K562 treated with DMSO at 1 percent for 48 hours (cell line): ENCODE data around the gene VPS45. TPM values are rescaled to one million over a fixed set of nuclear protein-coding genes. Genes with fewer than 3 reads are reported as not detected.

Experiments used
- total RNA-seq: library from RNA; unstranded; fragments of 300-600 nt; gene quantifications from 2 replicates; pipeline ENCODE4 v1.2.3, GENCODE V29; 2022; ENCODE audit warnings: low replicate concordance; ENCODE audit errors: extremely low read depth

The VPS45 gene
- not detected in 2 replicates for total RNA-seq

GRCh38 chr1:150067184-150068108 lies at the start of gene VPS45:
TSS of gene VPS45 (plus strand) at chr1:150067776. CDS start at chr1:150067858, 82 bp downstream.

GRCh38 chr1:150149271-150150132 lies 81.9 kb downstream of the VPS45 start, which contains the start of gene PLEKHO1:
TSS of gene PLEKHO1 (plus strand) at chr1:150149916. CDS start at chr1:150150258, 342 bp downstream.

Other genes with a start within 250 kb of the VPS45 start
- gene BOLA1, start 168.2 kb upstream of the VPS45 start, total RNA-seq: not detected in 2 replicates
- gene SV2A, start 149.9 kb upstream of the VPS45 start, total RNA-seq: not detected in 2 replicates
- not detected in 2 replicates for gene SF3B4, start 140.0 kb upstream of the VPS45 start, total RNA-seq
- not detected in 2 replicates for gene MTMR11, start 130.9 kb upstream of the VPS45 start, total RNA-seq
- not detected in 2 replicates for gene OTUD7B, start 57.0 kb upstream of the VPS45 start, total RNA-seq
- not detected in 2 replicates for gene PLEKHO1, start 82.1 kb downstream of the VPS45 start, total RNA-seq
- gene ANP32E, start 168.3 kb downstream of the VPS45 start, total RNA-seq: not detected in 2 replicates
- gene CA14, start 190.0 kb downstream of the VPS45 start, total RNA-seq: not detected in 2 replicates
- gene APH1A, start 201.2 kb downstream of the VPS45 start, total RNA-seq: not detected in 2 replicates
- gene C1orf54, start 205.0 kb downstream of the VPS45 start, total RNA-seq: not detected in 2 replicates
- gene CIART, start 214.8 kb downstream of the VPS45 start, total RNA-seq: not detected in 2 replicates
- gene MRPS21, start 226.1 kb downstream of the VPS45 start, total RNA-seq: not detected in 2 replicates